SK-N-SH (cell line): ENCODE data around the gene RNF13. TPM values are rescaled to one million over a fixed set of nuclear protein-coding genes. Genes with fewer than 3 reads are reported as not detected.

Experiments used
- CTCF ChIA-PET: fragments of 300-600, 350-600 bp; formaldehyde crosslinking; extraction: SDS; loops from one replicate; lab custom pipeline; 2021; lab: Yijun Ruan, JAX
- POLR2A ChIA-PET: fragments of 350-600 bp; sonication (Branson Sonifier 250); formaldehyde crosslinking; extraction: SDS; loops from one replicate; lab custom pipeline; 2020; ENCODE audit warnings: antibody characterized with exemption, inconsistent platforms; lab: Yijun Ruan, JAX
- DNase-seq: peaks from one replicate; pipeline ENCODE4 v3.0.0; 2012
- H2AFZ ChIP-seq: fragments of 200-600 bp; sonication (generic); 2 replicates; pipeline ENCODE4 v1.8.1; 2016; ENCODE audit warnings: antibody characterized with exemption, mild to moderate bottlenecking, low read depth
- H3F3A ChIP-seq: fragments of 200-600 bp; sonication (generic); replicated peaks from 2 replicates; pipeline ENCODE3; 2016; ENCODE audit warnings: antibody characterized with exemption, mild to moderate bottlenecking; ENCODE audit not compliant: insufficient read depth
- H3K27ac ChIP-seq, 2 experiments: fragments of 200-500 bp in 1 of 2; fragments of 200-600 bp in 1 of 2; sonication (Bioruptor generic) in 1 of 2; sonication (generic), shearing (Covaris generic) in 1 of 2; 2 replicates each; pipeline versions ENCODE4 v1.5.1 to v1.6.1; 2014 to 2016; ENCODE audit warnings: low read depth in 2 of 2, inconsistent platforms in 1 of 2, low read length in 1 of 2, mild to moderate bottlenecking in 1 of 2, mixed read lengths in 1 of 2
- H3K27me3 ChIP-seq: fragments of 200-600 bp; sonication (generic), shearing (Covaris generic); 2 replicates; pipeline ENCODE4 v1.6.1; 2016; ENCODE audit warnings: mixed run types; ENCODE audit not compliant: insufficient read depth
- H3K36me3 ChIP-seq, 2 experiments: fragments of 200-500 bp in 1 of 2; fragments of 200-600 bp in 1 of 2; sonication (Bioruptor generic) in 1 of 2; sonication (generic) in 1 of 2; replicated peaks in 1 of 2; 2 replicates each; pipeline versions ENCODE3 to v1.5.1; 2014 to 2016; ENCODE audit warnings: low read length in 1 of 2, mild to moderate bottlenecking in 1 of 2; ENCODE audit not compliant: insufficient read depth in 2 of 2, control insufficient read depth in 1 of 2
- H3K4me1 ChIP-seq, 2 experiments: fragments of 200-500 bp in 1 of 2; fragments of 200-600 bp in 1 of 2; sonication (Bioruptor generic) in 1 of 2; sonication (generic), shearing (Covaris generic) in 1 of 2; 2 replicates each; pipeline versions ENCODE4 v1.5.1 to v1.6.1; 2014 to 2016; ENCODE audit warnings: low read depth in 1 of 2, low read length in 1 of 2, mixed run types in 1 of 2; ENCODE audit not compliant: insufficient read depth in 2 of 2, control insufficient read depth in 1 of 2
- H3K4me2 ChIP-seq: fragments of 200-600 bp; sonication (generic), shearing (Covaris generic); 2 replicates; pipeline ENCODE4 v1.6.1; 2017; ENCODE audit warnings: mixed run types
- H3K4me3 ChIP-seq, 2 experiments: fragments of 200-500 bp in 1 of 2; fragments of 200-600 bp in 1 of 2; sonication (Bioruptor generic) in 1 of 2; sonication (generic), shearing (Covaris generic) in 1 of 2; 2 replicates each; pipeline versions ENCODE4 v1.5.1 to v1.8.1; 2014 to 2016; ENCODE audit warnings: low read depth in 2 of 2, inconsistent platforms in 1 of 2, low read length in 1 of 2, mild to moderate bottlenecking in 1 of 2, mixed read lengths in 1 of 2, moderate library complexity in 1 of 2
- H3K79me2 ChIP-seq: fragments of 200-600 bp; sonication (generic); 2 replicates; pipeline ENCODE4 v1.8.1; 2017; ENCODE audit warnings: mild to moderate bottlenecking; ENCODE audit not compliant: insufficient read depth
- H3K9ac ChIP-seq: fragments of 200-600 bp; sonication (generic); 2 replicates; pipeline ENCODE4 v1.6.1; 2017; ENCODE audit warnings: mixed run types
- H3K9me2 ChIP-seq: fragments of 200-600 bp; sonication (generic); 2 replicates; pipeline ENCODE4 v1.6.1; 2017; ENCODE audit warnings: mixed run types
- H3K9me3 ChIP-seq: fragments of 200-600 bp; sonication (generic); 2 replicates; pipeline ENCODE4 v1.6.1; 2017; ENCODE audit warnings: mixed run types, mild to moderate bottlenecking, moderate library complexity
- H4K20me1 ChIP-seq: fragments of 200-600 bp; sonication (generic); 2 replicates; pipeline ENCODE4 v1.6.1; 2017; ENCODE audit warnings: mild to moderate bottlenecking, mixed run types; ENCODE audit not compliant: insufficient read depth
- CTCF ChIP-seq: fragments of 200-600 bp; sonication (generic); IDR thresholded peaks from 2 replicates; pipeline ENCODE4 v1.6.1; 2017; ENCODE audit warnings: antibody characterized with exemption, mild to moderate bottlenecking, moderate library complexity
- ELF1 ChIP-seq: IDR thresholded peaks from 2 replicates; pipeline ENCODE4 v1.4.0; 2012
- FOXJ3 ChIP-seq: sonication (generic); formaldehyde crosslinking; IDR thresholded peaks from 2 replicates; pipeline ENCODE4 v1.5.1; 2020; ENCODE audit warnings: mild to moderate bottlenecking, missing genetic modification reagents
- FOXM1 ChIP-seq: IDR thresholded peaks from 2 replicates; pipeline ENCODE4 v1.4.0; 2012; ENCODE audit warnings: low read depth, mild to moderate bottlenecking
- GATA2 ChIP-seq: sonication (generic); formaldehyde crosslinking; IDR thresholded peaks from 2 replicates; pipeline ENCODE4 v1.5.0; 2020; ENCODE audit warnings: mild to moderate bottlenecking, missing genetic modification reagents
- IRF3 ChIP-seq: fragments of 150-350 bp; IDR thresholded peaks from 2 replicates; pipeline ENCODE4 v1.6.1; 2016; ENCODE audit warnings: mild to moderate bottlenecking, low read depth, low read length
- JUND ChIP-seq: IDR thresholded peaks from 2 replicates; pipeline ENCODE4 v1.4.0; 2012
- MEF2A ChIP-seq: IDR thresholded peaks from 2 replicates; pipeline ENCODE4 v1.4.0; 2012; ENCODE audit warnings: low read depth, borderline replicate concordance
- NRF1 ChIP-seq: IDR thresholded peaks from 2 replicates; pipeline ENCODE4 v1.6.1; 2012; ENCODE audit warnings: low read depth, mild to moderate bottlenecking, low read length
- POLR2AphosphoS5 ChIP-seq: IDR thresholded peaks from 2 replicates; pipeline ENCODE4 v1.6.1; 2012; ENCODE audit warnings: low read depth, low read length
- REST ChIP-seq: IDR thresholded peaks from 2 replicates; pipeline ENCODE4 v1.6.1; 2012; ENCODE audit warnings: mild to moderate bottlenecking, low read depth, low read length, moderate library complexity
- RFX5 ChIP-seq: IDR thresholded peaks from 2 replicates; pipeline ENCODE4 v1.6.1; 2012; ENCODE audit warnings: mild to moderate bottlenecking, improper control_type of control experiment, low read length
- SMC3 ChIP-seq: IDR thresholded peaks from 2 replicates; pipeline ENCODE4 v1.6.1; 2012; ENCODE audit warnings: low read depth, low read length, improper control_type of control experiment
- TAF1 ChIP-seq: IDR thresholded peaks from 2 replicates; pipeline ENCODE4 v1.6.1; 2012; ENCODE audit warnings: low read depth, mild to moderate bottlenecking, low read length, moderate library complexity, borderline replicate concordance
- WGBS: methylation state at CpG from one replicate; pipeline ENCODE4 v1.1.6; 2017; ENCODE audit warnings: low lambda C conversion rate; 5-methylcytosine and 5-hydroxymethylcytosine counted together
- polyA plus RNA-seq, 3 experiments: library from polyadenylated mRNA; depleted of rRNA; stranded (reverse); fragments of >200 nt; gene quantifications; 2 replicates each; pipeline ENCODE4 v1.2.3, GENCODE V29; 2012
- TF ChIP-seq, protein P1 (sequence below): IDR thresholded peaks from 2 replicates; pipeline ENCODE4; 2012

RNF13 gene
- polyA plus RNA-seq, 1 of the 3 experiments (the other 2 are of a cell fraction) = 14.9 TPM

DNA sequence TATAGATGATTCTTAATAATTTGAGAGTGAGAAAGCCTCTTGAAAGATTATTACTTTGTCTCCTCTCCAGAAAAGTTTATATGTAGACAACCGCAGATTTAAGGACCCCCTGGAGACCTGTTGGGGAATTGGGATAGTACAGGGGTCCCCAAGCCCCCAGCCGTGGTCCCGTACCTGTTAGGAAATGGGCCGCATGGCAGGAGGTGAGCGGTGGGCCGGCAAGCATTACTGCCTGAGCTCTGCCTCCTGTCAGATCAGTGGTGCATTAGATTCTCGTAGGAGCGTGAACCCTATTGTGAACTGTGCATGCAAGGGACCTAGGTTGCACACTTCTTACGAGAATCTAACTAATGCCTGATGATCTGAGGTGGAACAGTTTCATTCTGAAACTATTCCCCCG, 79.4 kb downstream of the RNF13 start:
- Histone ChIP-seq H3K9ac (no peak overlapping the region), H3K4me1 (peaks cover 15 to 26% of the 10 kb centered on the region in 2 experiments), H3K9me3 (no peaks in the 10 kb centered on the region), H3K9me2 (no peaks in the 10 kb centered on the region), H2AFZ (no peak overlapping the region), H3K27me3 (no peaks in the 10 kb centered on the region), H3K27ac (peak overlapping the region in 1 of 2 experiments; percentile 98; a peak in 2 of 4 replicates), H3K36me3 (peaks cover 6 to 7% of the 10 kb centered on the region in 2 experiments), H3K79me2 (no peaks in the 10 kb centered on the region), H4K20me1 (no peaks in the 10 kb centered on the region), H3F3A (peaks cover 15% of the 10 kb centered on the region), H3K4me2 (no peak overlapping the region), H3K4me3 (no peak overlapping the region)
- DNase-seq = no peak
- ChIA-PET CTCF (interaction anchor here (1.3 to 6.9 kb wide), 3 partner anchors 10 to 63 kb away, joined by 3 to 54 read pairs (median 6); no protein-coding TSS in a partner anchor), POLR2A (no interaction called here)
- WGBS = 97% methylated on average over 10 of the region's 10 CpGs
- TF ChIP-seq FOXM1 (no peak), JUND (no peak), REST (no peak), SMC3 (no peak)

- Histone ChIP-seq H3K9me3 (no peaks in the 10 kb centered on the region), H3K4me3 (no peak overlapping the region), H3F3A (peaks cover 29% of the 10 kb centered on the region), H3K4me1 (peaks cover 25 to 26% of the 10 kb centered on the region in 2 experiments), H3K9ac (no peak overlapping the region), H3K4me2 (no peak overlapping the region), H3K9me2 (no peaks in the 10 kb centered on the region), H3K36me3 (peaks cover 9 to 10% of the 10 kb centered on the region in 2 experiments), H4K20me1 (no peaks in the 10 kb centered on the region), H3K27ac (peak overlapping the region; percentile 28 to 43), H3K79me2 (no peaks in the 10 kb centered on the region), H2AFZ (no peak overlapping the region), H3K27me3 (no peaks in the 10 kb centered on the region)
- POLR2A ChIA-PET = no interaction called here
- no peak for DNase-seq
- TF ChIP-seq NRF1 (no peak), MEF2A (no peak), TAF1 (no peak)
- CTCF ChIA-PET = interaction anchor here (1.4 to 6.9 kb wide), 2 partner anchors 15 to 73 kb away, joined by 3 to 54 read pairs; no protein-coding TSS in a partner anchor
Observed at GRCh38 chr3:149894205-149894604, 81.2 kb downstream of the RNF13 start.

DNA sequence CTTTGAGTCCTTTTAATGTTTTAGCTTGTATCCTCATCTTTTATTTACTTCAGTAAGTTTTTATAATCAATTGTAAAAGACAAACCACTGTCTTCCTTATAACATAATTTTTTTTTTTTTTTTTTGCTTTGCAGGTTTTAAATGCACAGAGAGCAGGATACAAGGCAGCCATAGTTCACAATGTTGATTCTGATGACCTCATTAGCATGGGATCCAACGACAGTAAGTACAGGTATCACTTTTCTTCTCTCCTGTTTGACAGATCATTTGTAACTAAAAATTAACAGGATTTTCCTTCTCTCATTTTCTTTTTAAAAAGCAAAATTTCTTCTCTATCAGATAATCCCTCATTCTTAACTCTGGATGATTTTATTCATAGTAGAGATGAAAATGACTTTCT, 82.3 kb downstream of the RNF13 start:
- 28% methylated on average over 1 of the region's 1 CpG for WGBS
- H2AFZ ChIP-seq = no peak overlapping the region
- H3K4me3 ChIP-seq = no peak overlapping the region
- H3K27me3 ChIP-seq = no peaks in the 10 kb centered on the region
- CTCF ChIA-PET = interaction anchor here (1.0 to 2.6 kb wide), 3 partner anchors 15 to 72 kb away, joined by 3 to 13 read pairs (median 4); no protein-coding TSS in a partner anchor
- peaks cover 36% of the 10 kb centered on the region for H3F3A ChIP-seq
- peak overlapping the region; percentile 9; the same call in 1 of the 2 replicates for H3K4me2 ChIP-seq
- peaks cover 20 to 29% of the 10 kb centered on the region in 2 experiments for H3K4me1 ChIP-seq
- DNase-seq = no peak
- no peaks in the 10 kb centered on the region for H4K20me1 ChIP-seq
- no peaks in the 10 kb centered on the region for H3K79me2 ChIP-seq
- H3K9me2 ChIP-seq = no peaks in the 10 kb centered on the region
- POLR2A ChIA-PET = no interaction called here
- H3K9ac ChIP-seq = no peak overlapping the region; the same call in 1 of the 2 replicates
- peak overlapping the region in 1 of 2 experiments; percentile 43; a peak in 3 of 4 replicates for H3K27ac ChIP-seq
- peaks cover 9 to 14% of the 10 kb centered on the region in 2 experiments for H3K36me3 ChIP-seq
- no peaks in the 10 kb centered on the region for H3K9me3 ChIP-seq
- TF ChIP-seq RFX5 = no peak
- no peak for TF ChIP-seq ELF1
- TF ChIP-seq MEF2A = no peak
- no peak for TF ChIP-seq NRF1
- no peak for TF ChIP-seq POLR2AphosphoS5
- TF ChIP-seq FOXJ3 = no peak
- TF ChIP-seq CTCF = no peak
- TF ChIP-seq GATA2 (CRISPR knock-in tag) = no peak
- TF ChIP-seq, protein P1, sequence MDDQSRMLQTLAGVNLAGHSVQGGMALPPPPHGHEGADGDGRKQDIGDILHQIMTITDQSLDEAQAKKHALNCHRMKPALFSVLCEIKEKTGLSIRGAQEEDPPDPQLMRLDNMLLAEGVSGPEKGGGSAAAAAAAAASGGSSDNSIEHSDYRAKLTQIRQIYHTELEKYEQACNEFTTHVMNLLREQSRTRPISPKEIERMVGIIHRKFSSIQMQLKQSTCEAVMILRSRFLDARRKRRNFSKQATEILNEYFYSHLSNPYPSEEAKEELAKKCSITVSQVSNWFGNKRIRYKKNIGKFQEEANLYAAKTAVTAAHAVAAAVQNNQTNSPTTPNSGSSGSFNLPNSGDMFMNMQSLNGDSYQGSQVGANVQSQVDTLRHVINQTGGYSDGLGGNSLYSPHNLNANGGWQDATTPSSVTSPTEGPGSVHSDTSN = no peak
- no peak for TF ChIP-seq IRF3
